ENCODE data around the gene ASPRV1.

The ASPRV1 gene

GRCh38 chr2:69940691-69941090, 20.7 kb downstream of the ASPRV1 start:
- DNase-seq (ENCODE audit: low read depth) = no peak

GRCh38 chr2:69939722-69940121, 21.7 kb downstream of the ASPRV1 start:
- DNase-seq (ENCODE audit: low read depth) = no peak

GRCh38 chr2:69937968-69938367, 23.5 kb downstream of the ASPRV1 start:
- DNase-seq (ENCODE audit: low read depth) = no peak

GRCh38 chr2:69936906-69937305, 24.5 kb downstream of the ASPRV1 start:
- no peak for DNase-seq (ENCODE audit: low read depth)

GRCh38 chr2:69935011-69935410, 26.4 kb downstream of the ASPRV1 start:
- no peak for DNase-seq (ENCODE audit: low read depth)

GRCh38 chr2:69934614-69934908, 26.9 kb downstream of the ASPRV1 start:
- no peak for DNase-seq (ENCODE audit: low read depth)

- DNase-seq (ENCODE audit: low read depth) = no peak
Measured at GRCh38 chr2:69933839-69934613, 27.4 kb downstream of the ASPRV1 start.

- no peak for DNase-seq (ENCODE audit: low read depth)
Measured at GRCh38 chr2:69933254-69933828, 28.1 kb downstream of the ASPRV1 start.

GRCh38 chr2:69932596-69932922, 28.9 kb downstream of the ASPRV1 start:
- no peak for DNase-seq (ENCODE audit: low read depth)

- DNase-seq (ENCODE audit: low read depth) = no peak
Measured at GRCh38 chr2:69931832-69932595, 29.4 kb downstream of the ASPRV1 start.

GRCh38 chr2:69926849-69927515, 34.4 kb downstream of the ASPRV1 start:
- no peak for DNase-seq (ENCODE audit: low read depth)

- DNase-seq (ENCODE audit: low read depth) = no peak
Measured at GRCh38 chr2:69923116-69923515, 38.3 kb downstream of the ASPRV1 start.

- DNase-seq (ENCODE audit: low read depth) = no peak
Measured at GRCh38 chr2:69918401-69918800, 43.0 kb downstream of the ASPRV1 start.

- no peak for DNase-seq (ENCODE audit: low read depth)
Measured at GRCh38 chr2:69917852-69918251, 43.6 kb downstream of the ASPRV1 start.

- no peak for DNase-seq (ENCODE audit: low read depth)
Measured at GRCh38 chr2:69916106-69916505, 45.3 kb downstream of the ASPRV1 start.

GRCh38 chr2:69914950-69915945, 46.2 kb downstream of the ASPRV1 start, which contains the start of gene MXD1:
Gene MXD1, plus strand, starts transcription at chr2:69915109. Its CDS starts 222 bp downstream, at chr2:69915331.
- DNase-seq (ENCODE audit: low read depth) = no peak

- DNase-seq (ENCODE audit: low read depth) = peak; percentile 100
Measured at GRCh38 chr2:69914164-69914949, 47.1 kb downstream of the ASPRV1 start.

- DNase-seq (ENCODE audit: low read depth) = no peak
Measured at GRCh38 chr2:69911985-69912563, 49.4 kb downstream of the ASPRV1 start.
